Measurements from ENCODE around the gene TNFAIP6. TPM values are rescaled to one million over a fixed set of nuclear protein-coding genes. Genes with fewer than 3 reads are reported as not detected.
A peak's percentile ranks its signal among the peaks of the same experiment; 100 is the strongest.
"Not testable (repeated sequence)": the region's sequence is repeated elsewhere in the genome, so short reads cannot be mapped to it uniquely, and the experiment has no call there.

TNFAIP6 gene
- total RNA-seq, 1 donor from 2014 or later: 2.9 TPM

DNA sequence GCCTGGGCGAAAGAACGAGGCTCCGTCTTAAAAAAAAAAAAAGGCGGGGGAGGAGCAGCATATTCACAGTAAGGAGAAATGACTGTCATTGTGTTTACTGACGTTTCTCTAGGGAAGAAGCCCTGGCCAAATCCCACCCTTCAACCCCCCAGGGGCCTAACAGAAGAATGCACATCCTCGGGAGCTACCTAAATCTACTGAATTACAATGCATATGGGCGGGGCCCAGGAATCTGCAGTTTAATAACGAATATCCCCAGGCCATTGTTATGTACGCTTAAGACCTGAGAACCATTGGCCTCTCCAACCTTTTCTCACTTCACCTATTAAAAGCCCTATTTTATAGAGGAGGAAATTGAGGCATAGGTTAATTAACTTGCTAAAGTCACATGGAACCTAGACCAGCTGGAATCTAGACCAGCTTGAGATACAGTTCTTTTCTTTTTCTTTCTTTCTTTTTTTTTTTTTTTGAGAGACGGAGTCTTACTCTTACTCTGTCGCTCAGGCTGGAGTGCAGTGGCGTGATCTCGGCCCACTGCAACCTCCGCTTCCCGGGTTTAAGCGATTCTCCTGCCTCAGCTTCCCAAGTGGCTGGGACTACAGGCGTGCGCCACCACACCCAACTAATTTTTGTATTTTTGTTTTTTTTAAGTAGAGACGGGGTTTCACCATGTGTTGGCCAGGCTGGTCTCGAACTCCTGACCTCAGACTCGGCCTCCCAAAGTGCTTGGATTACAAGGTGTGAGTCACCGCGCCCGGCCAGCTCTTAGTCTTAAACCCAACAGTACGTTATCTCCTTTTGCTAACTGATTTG, 51.6 kb downstream of the TNFAIP6 start:
- intact Hi-C loops (cut with DNase I): no loop called here
- ATAC-seq (no peak), DNase-seq (ENCODE audit: missing footprints) (peak; percentile 72)

GRCh38 chr2:151409601-151410484, 52.5 kb downstream of the TNFAIP6 start, which contains the start of gene RIF1:
Gene RIF1 (plus strand): TSS chr2:151409902. CDS start chr2:151410424, 522 bp downstream.
- DNase-seq (ENCODE audit: missing footprints) (peak; percentile 95), ATAC-seq (peak; percentile 99)
- intact Hi-C loops (cut with DNase I): loop anchor here (10.0 kb wide), 1 partner anchor 115 kb away; no protein-coding TSS in a partner anchor

DNA sequence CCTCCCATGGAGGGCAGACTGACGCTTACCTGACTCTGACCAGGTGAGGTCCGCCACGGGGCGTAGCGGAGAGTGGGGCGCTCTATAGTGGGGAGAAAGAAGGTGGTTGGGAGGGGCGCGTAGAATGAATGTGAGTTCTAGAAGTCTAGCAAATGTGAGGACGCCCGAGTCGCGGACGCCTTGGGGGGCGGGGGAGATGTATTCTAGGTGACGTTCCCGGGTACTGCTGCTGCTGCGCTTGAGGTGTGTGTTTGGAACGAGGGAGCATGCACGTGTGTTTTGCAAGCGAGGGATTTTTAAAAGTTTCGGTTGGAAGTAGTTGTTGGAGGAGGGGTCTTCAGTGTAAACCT, 53.1 kb downstream of the TNFAIP6 start:
- DNase-seq (ENCODE audit: missing footprints) (no peak), ATAC-seq (no peak)
- intact Hi-C loops (cut with DNase I): loop anchor here (10.0 kb wide), 1 partner anchor 116 kb away; no protein-coding TSS in a partner anchor

DNA sequence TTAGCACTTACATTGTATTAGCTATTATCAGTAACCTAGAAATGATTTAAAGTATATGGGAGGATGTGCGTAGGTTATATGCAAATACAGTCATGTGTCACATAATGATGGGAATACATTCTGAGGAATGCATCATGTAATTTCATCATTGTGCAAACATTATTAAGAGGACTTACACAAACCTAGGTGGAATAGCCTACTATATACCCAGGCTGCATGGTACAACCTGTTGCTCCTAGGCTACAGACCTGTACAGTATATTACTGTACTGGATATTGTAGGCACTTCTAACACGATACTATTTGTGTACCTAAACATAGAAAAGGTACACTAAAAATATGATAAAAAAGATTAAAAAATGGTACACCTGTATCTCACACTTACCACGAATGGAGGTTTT, 60.3 kb downstream of the TNFAIP6 start:
- intact Hi-C loops (cut with DNase I): loop anchor here (10.0 kb wide), 1 partner anchor 123 kb away; no protein-coding TSS in a partner anchor
- ATAC-seq: no peak
- no peak for DNase-seq (ENCODE audit: missing footprints)

- DNase-seq (ENCODE audit: missing footprints); intact Hi-C loops (cut with DNase I); ATAC-seq: not testable (repeated sequence)
These were observed 64.3 kb downstream of the TNFAIP6 start for GRCh38 chr2:151421681-151422080.

DNA sequence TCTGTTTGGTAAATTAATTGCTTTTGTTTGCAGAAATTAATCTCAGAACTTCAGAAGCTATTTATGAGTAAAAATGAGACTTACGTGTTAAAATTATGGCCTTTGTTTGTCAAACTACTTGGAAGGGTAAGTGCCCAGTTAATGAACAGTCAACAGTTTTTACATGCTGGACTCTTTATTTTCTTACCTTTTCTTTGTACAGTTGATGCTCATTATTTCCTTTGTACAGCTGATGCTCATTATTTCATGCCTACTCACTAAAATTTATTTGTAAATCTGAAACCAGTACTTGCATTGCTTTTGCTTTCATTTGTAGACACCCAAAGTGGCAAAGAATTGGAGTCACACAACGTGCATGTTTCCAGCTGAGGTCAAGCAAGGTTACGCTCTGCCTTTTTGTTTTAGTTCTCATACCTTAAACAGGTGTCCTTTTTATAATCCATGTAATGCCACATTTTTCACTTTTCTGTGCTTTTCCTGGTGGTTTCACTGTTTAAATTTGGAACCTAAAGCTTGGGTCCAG, 65.6 kb downstream of the TNFAIP6 start:
- DNase-seq (ENCODE audit: missing footprints): no peak
- intact Hi-C loops (cut with DNase I): no loop called here

DNA sequence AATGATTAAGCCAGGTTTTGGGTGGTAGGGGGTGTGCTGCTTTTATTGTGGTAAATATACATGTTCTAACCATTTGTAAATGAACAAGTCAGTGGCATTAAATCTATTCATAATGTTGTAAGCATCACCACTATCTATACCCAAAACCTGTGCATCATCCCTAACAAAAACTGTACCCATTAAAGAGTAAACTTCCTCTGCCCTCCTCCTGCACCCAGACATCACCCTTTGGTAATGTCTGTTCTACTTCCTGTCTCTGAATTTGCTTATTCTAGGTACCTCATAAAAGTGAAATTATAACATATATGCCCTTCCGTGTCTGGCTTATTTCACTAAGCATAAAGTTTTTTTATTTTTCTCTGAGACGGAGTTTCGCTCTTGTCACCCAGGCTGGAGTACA, 66.4 kb downstream of the TNFAIP6 start:
- ATAC-seq: no peak
- no peak for DNase-seq (ENCODE audit: missing footprints)
- intact Hi-C loops (cut with DNase I): no loop called here

More for the DNA sequence above, 65.6 kb downstream of the TNFAIP6 start:
- ATAC-seq: no peak

Small RNA genes within 50 kb of the gene (microRNA-seq; reads per million reads assigned to microRNA genes)
- not detected for gene MIR4773-1
- not detected for gene MIR4773-2

Other genes with a start within 250 kb of the TNFAIP6 start
- 2.1 TPM for gene RBM43, start 95.7 kb upstream of the TNFAIP6 start, total RNA-seq
- gene NMI, start 67.9 kb upstream of the TNFAIP6 start, total RNA-seq: 4.5 TPM
- 12.7 TPM for gene RIF1, start 52.3 kb downstream of the TNFAIP6 start, total RNA-seq

Measured in Right ventricle myocardium inferior (tissue), 1 donor.